Lung (tissue), 12 donors: Measurements from ENCODE around the gene FIGNL1. TPM values are rescaled to one million over a fixed set of nuclear protein-coding genes. Genes with fewer than 3 reads are reported as not detected.

Experiments used
- ATAC-seq: fragments of 200-7000 bp; cut with Tn5 transposase; one replicate; pipeline ENCODE4 v1.9.1; 2020; ENCODE audit warnings: moderate number of reproducible peaks; ENCODE audit not compliant: insufficient read depth, low FRiP score
- DNase-seq, 3 donors: peaks; one replicate each; pipeline ENCODE4 v3.0.0-alpha.2; 2013 to 2017
- H3K27ac ChIP-seq, 2 donors: one replicate each; pipeline ENCODE4 v1.5.1; 2013; ENCODE audit warnings: mild to moderate bottlenecking in 2 of 2, moderate library complexity in 2 of 2, control low read depth in 1 of 2, inconsistent platforms in 1 of 2, low read depth in 1 of 2, low read length in 1 of 2
- H3K27me3 ChIP-seq, 3 donors: one replicate each; pipeline ENCODE4 v1.5.1; 2013; ENCODE audit warnings: low read length in 2 of 3; ENCODE audit not compliant: control insufficient read depth in 3 of 3, insufficient read depth in 3 of 3
- H3K36me3 ChIP-seq, 4 donors: one replicate each; pipeline ENCODE4 v1.5.1; 2013; ENCODE audit warnings: low read length in 4 of 4, mild to moderate bottlenecking in 1 of 4, moderate library complexity in 1 of 4; ENCODE audit not compliant: control insufficient read depth in 4 of 4, insufficient read depth in 4 of 4
- H3K4me1 ChIP-seq, 5 donors: one replicate each; pipeline ENCODE4 v1.5.1; 2013; ENCODE audit warnings: low read length in 5 of 5, mild to moderate bottlenecking in 2 of 5, moderate library complexity in 1 of 5; ENCODE audit not compliant: control insufficient read depth in 5 of 5, insufficient read depth in 5 of 5
- H3K4me3 ChIP-seq: one replicate; pipeline ENCODE4 v1.5.1; 2013; ENCODE audit warnings: mild to moderate bottlenecking, control low read depth, moderate library complexity
- H3K9ac ChIP-seq, 2 donors: one replicate each; pipeline ENCODE4 v1.5.1; 2013; ENCODE audit warnings: low read length in 2 of 2, control low read depth in 1 of 2; ENCODE audit not compliant: insufficient read depth in 1 of 2
- H3K9me3 ChIP-seq, 4 donors: one replicate each; pipeline ENCODE4 v1.5.1; 2013; ENCODE audit warnings: low read length in 3 of 4, mild to moderate bottlenecking in 1 of 4, moderate library complexity in 1 of 4; ENCODE audit not compliant: control insufficient read depth in 4 of 4, insufficient read depth in 3 of 4
- CTCF ChIP-seq: IDR thresholded peaks from 2 replicates; pipeline ENCODE4 v1.5.1; 2012; ENCODE audit warnings: mild to moderate bottlenecking; ENCODE audit errors: control extremely low read depth, extremely low read depth
- WGBS, 2 donors: extraction: QIAGEN DNeasy Blood & Tissue Kit; methylation state at CpG; one replicate each; pipeline ENCODE4 v1.1.7; 2013; 5-methylcytosine and 5-hydroxymethylcytosine counted together
- polyA plus RNA-seq, 2 donors: library from polyadenylated mRNA; stranded (reverse); fragments of 200-250 nt; gene quantifications; one replicate each; pipeline ENCODE4 v1.2.1, GENCODE V29; 2013
- total RNA-seq, 2 donors: library from RNA; depleted of rRNA in 1 of 2; stranded (reverse); fragments of >200 nt in 1 of 2; gene quantifications; one replicate each; pipeline ENCODE4 v1.2.1, GENCODE V29; 2014 to 2021
- donor health status: control.
- donor health status: control.
- donor health status: Bipolar disorder and iron deficiency.
- donor health status: healthy.
- donor health status: DM: yes; HTN: yes; CAD: no.

Gene FIGNL1
- total and polyA plus RNA-seq, 4 donors, result 3.0 to 17.0 (median 6.2) TPM

- H3K9ac ChIP-seq, result no peak overlapping the region
- no peaks in the 10 kb centered on the region for H3K9me3 ChIP-seq
- ATAC-seq, result no peak
- DNase-seq, result no peak
- no peaks in the 10 kb centered on the region for H3K27me3 ChIP-seq
- peaks cover 0 to 1% (median 0%) of the 10 kb centered on the region in 5 donors for H3K4me1 ChIP-seq
- 67 to 84% methylated on average over 6 of the region's 6 CpGs for WGBS, 2 donors
- no peak overlapping the region for H3K4me3 ChIP-seq
- H3K36me3 ChIP-seq, result no peaks in the 10 kb centered on the region
- TF ChIP-seq CTCF, result no peak
- H3K27ac ChIP-seq, result no peak overlapping the region
These were observed 27.5 kb upstream of the FIGNL1 start for GRCh38 chr7:50477640-50478039.

GRCh38 chr7:50476953-50477625, 26.9 kb upstream of the FIGNL1 start:
- no peak for DNase-seq
- Histone ChIP-seq H3K4me1 (peaks cover 0 to 1% (median 0%) of the 10 kb centered on the region in 5 donors), H3K9me3 (no peaks in the 10 kb centered on the region), H3K36me3 (no peaks in the 10 kb centered on the region), H3K9ac (no peak overlapping the region), H3K4me3 (no peak overlapping the region), H3K27ac (no peak overlapping the region), H3K27me3 (no peaks in the 10 kb centered on the region)
- ATAC-seq, result no peak
- TF ChIP-seq CTCF, result no peak
- WGBS, 2 donors, result 95 to 96% methylated on average over 9 of the region's 9 CpGs

GRCh38 chr7:50475340-50475739, 25.2 kb upstream of the FIGNL1 start:
- no peak overlapping the region for H3K4me3 ChIP-seq
- H3K27ac ChIP-seq, result no peak overlapping the region
- no peak overlapping the region for H3K9ac ChIP-seq
- H3K4me1 ChIP-seq, result peaks cover 0 to 1% (median 0%) of the 10 kb centered on the region in 5 donors
- no peaks in the 10 kb centered on the region for H3K36me3 ChIP-seq
- 44 to 51% methylated on average over 4 of the region's 4 CpGs for WGBS, 2 donors
- H3K27me3 ChIP-seq, result no peaks in the 10 kb centered on the region
- H3K9me3 ChIP-seq, result no peaks in the 10 kb centered on the region
- TF ChIP-seq CTCF, result no peak
- DNase-seq (no peak), ATAC-seq (no peak)
